Duodenal mucosa (tissue), 2 donors: Measurements from ENCODE around the gene HBG2.

Source experiments
- H3K27ac ChIP-seq: one replicate; pipeline ENCODE4 v1.7.0; 2013; ENCODE audit warnings: low read depth, low read length
- H3K27me3 ChIP-seq, 2 donors: one replicate each; pipeline ENCODE4 v1.7.0; 2013; ENCODE audit warnings: low read length in 2 of 2, control low read depth in 1 of 2; ENCODE audit not compliant: insufficient read depth in 2 of 2, control insufficient read depth in 1 of 2
- H3K36me3 ChIP-seq, 2 donors: one replicate each; pipeline ENCODE4 v1.7.0; 2013; ENCODE audit warnings: low read length in 2 of 2, control low read depth in 1 of 2; ENCODE audit not compliant: insufficient read depth in 2 of 2, control insufficient read depth in 1 of 2
- H3K4me1 ChIP-seq, 2 donors: one replicate each; pipeline ENCODE4 v1.7.0; 2013; ENCODE audit warnings: low read length in 2 of 2, control low read depth in 1 of 2; ENCODE audit not compliant: insufficient read depth in 2 of 2, control insufficient read depth in 1 of 2
- H3K4me3 ChIP-seq, 2 donors: one replicate each; pipeline ENCODE4 v1.7.0; 2013; ENCODE audit warnings: low read length in 2 of 2, low read depth in 1 of 2
- H3K9ac ChIP-seq, 2 donors: one replicate each; pipeline ENCODE4 v1.7.0; 2013; ENCODE audit warnings: low read length in 2 of 2, low read depth in 1 of 2
- H3K9me3 ChIP-seq, 2 donors: one replicate each; pipeline ENCODE4 v1.7.0; 2013; ENCODE audit warnings: low read length in 2 of 2, control low read depth in 1 of 2; ENCODE audit not compliant: control insufficient read depth in 1 of 2

The HBG2 gene

DNA sequence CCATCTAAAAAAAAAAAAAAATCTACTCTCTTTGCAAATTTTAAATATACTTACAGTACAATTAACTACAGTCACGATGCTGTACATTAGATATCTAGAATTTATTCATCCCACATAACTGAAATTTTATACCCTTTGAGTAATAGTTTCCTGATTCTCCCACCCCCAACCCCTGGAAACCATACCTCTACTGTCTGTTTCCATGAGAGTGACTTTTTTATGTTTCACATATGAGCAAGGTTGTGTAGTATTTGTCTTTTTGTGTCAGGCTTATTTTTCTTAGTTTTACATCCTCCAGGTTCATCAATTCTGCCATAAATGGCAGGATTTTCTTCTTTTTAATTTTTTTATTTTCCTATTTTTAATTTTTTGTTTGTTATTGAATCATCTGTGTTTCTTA is 30.9 kb downstream of the HBG2 start:
- Histone ChIP-seq H3K27me3 (no peaks in the 10 kb centered on the region), H3K27ac (no peak overlapping the region), H3K4me1 (no peaks in the 10 kb centered on the region), H3K36me3 (no peaks in the 10 kb centered on the region), H3K4me3 (no peak overlapping the region), H3K9ac (no peak overlapping the region), H3K9me3 (no peaks in the 10 kb centered on the region)

DNA sequence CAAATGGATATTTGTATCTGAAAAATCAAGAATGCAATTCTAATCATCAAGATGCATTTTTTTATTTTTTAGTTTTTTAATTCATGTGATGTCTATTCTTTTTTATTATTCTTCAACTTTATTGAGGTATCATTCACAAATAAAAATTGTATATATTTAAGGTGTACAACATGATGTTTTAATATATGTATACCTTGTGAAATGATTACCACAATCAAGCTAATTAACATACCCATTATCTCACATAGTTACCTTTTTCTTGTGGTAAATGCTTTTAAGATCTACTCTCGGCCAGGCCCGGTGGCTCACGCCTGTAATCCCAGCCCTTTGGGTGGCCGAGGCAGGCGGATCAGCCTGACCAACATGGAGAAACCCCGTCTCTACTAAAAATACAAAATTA is 31.4 kb downstream of the HBG2 start:
- H3K27ac ChIP-seq: no peak overlapping the region
- no peaks in the 10 kb centered on the region for H3K9me3 ChIP-seq
- no peak overlapping the region for H3K9ac ChIP-seq
- H3K4me3 ChIP-seq: no peak overlapping the region
- H3K27me3 ChIP-seq: no peaks in the 10 kb centered on the region
- H3K36me3 ChIP-seq: no peaks in the 10 kb centered on the region
- no peaks in the 10 kb centered on the region for H3K4me1 ChIP-seq

- Histone ChIP-seq H3K27me3 (no peaks in the 10 kb centered on the region), H3K9me3 (no peaks in the 10 kb centered on the region), H3K9ac (no peak overlapping the region), H3K27ac (no peak overlapping the region), H3K36me3 (no peaks in the 10 kb centered on the region), H3K4me3 (no peak overlapping the region), H3K4me1 (no peaks in the 10 kb centered on the region)
These were observed 44.1 kb downstream of the HBG2 start for GRCh38 chr11:5210376-5210885.

DNA sequence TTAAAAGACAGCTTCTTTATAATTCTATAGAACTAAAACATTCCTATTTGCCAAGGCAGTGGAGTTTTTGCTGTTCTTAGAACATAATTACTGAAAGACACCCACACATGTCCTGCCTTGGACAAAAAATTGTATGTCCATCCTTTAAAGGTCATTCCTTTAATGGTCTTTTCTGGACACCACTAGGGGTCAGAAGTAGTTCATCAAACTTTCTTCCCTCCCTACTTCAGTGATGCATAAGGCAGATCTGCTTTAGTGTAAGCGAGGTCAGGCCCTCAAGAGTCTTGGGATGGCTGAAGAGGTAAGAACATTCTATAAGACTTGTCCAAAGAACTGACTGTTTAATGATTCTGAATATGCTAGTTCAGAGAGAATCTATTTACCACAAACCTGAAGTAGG is 49.8 kb downstream of the HBG2 start:
- no peaks in the 10 kb centered on the region for H3K9me3 ChIP-seq
- no peak overlapping the region for H3K27ac ChIP-seq
- no peak overlapping the region for H3K4me3 ChIP-seq
- no peaks in the 10 kb centered on the region for H3K36me3 ChIP-seq
- H3K4me1 ChIP-seq: no peaks in the 10 kb centered on the region
- no peak overlapping the region for H3K9ac ChIP-seq
- H3K27me3 ChIP-seq: no peaks in the 10 kb centered on the region

DNA sequence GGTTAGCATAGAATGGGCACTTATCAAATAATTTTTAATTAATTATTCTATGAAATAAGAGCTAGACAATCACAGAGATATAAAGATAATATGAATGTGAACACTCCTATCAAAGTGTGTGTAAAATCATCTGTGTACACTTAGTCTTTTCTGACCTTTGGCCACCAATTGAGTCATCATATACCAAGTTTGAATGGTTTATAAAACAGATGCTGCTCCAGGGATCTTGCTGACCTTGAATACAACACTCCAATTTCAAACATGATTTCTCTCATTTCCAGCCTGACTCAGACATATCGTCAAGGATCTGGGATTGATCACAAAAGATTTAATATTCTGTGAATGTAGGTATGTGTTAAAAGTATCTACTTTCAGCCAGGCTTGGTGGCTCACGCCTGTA is 51.2 kb downstream of the HBG2 start:
- no peaks in the 10 kb centered on the region for H3K4me1 ChIP-seq
- H3K4me3 ChIP-seq: no peak overlapping the region
- no peaks in the 10 kb centered on the region for H3K27me3 ChIP-seq
- no peaks in the 10 kb centered on the region for H3K9me3 ChIP-seq
- H3K9ac ChIP-seq: no peak overlapping the region
- H3K27ac ChIP-seq: no peak overlapping the region
- H3K36me3 ChIP-seq: no peaks in the 10 kb centered on the region
